ENCODE measurements around the gene CRISP3. TPM values are rescaled to one million over a fixed set of nuclear protein-coding genes. Genes with fewer than 3 reads are reported as not detected.

CRISP3 gene
- total and polyA plus RNA-seq, 9 of the 15 experiments (the other 6 are each of a cell fraction or from before 2014, with no cell fraction given): 0.21 to 2.0 (median 0.58) TPM

DNA sequence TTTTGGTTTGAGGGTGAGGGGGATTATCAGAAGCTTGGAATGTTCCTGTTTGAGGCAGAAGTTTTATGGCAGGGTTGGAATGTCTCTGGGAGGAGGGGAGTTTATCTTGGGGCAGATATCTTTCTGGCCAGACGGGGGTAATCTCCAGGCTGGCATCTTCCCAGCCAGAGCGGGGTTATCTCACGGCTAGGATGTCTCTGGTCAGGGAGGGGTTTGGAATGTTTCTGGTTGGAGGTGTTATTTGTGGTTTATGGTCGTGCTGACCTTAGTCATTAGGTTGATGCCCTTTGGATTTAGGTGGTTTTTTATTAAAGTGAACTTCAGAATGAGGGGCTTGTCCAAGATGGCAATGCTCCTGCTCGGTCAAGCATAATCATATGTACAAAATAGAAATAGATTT, 28.1 kb upstream of the CRISP3 start (continued):
- TF ChIP-seq, protein P1, sequence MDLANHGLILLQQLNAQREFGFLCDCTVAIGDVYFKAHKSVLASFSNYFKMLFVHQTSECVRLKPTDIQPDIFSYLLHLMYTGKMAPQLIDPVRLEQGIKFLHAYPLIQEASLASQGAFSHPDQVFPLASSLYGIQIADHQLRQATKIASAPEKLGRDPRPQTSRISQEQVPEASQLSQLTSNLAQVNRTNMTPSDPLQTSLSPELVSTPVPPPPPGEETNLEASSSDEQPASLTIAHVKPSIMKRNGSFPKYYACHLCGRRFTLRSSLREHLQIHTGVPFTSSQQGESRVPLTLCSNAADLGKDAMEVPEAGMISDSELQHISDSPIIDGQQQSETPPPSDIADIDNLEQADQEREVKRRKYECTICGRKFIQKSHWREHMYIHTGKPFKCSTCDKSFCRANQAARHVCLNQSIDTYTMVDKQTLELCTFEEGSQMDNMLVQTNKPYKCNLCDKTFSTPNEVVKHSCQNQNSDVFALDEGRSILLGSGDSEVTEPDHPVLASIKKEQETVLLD (IDR thresholded peaks at IDR 0.05): peak; percentile 56; the same call in 1 of the 2 replicates
- TF ChIP-seq PHB2 (IDR thresholded peaks at IDR 0.05; ENCODE audit: low read depth) (peak; percentile 52; the same call in 1 of the 2 replicates), SMARCE1 (IDR thresholded peaks at IDR 0.05) (peak; percentile 73), CBFA2T3 (IDR thresholded peaks at IDR 0.05) (peak; percentile 93), CC2D1A (IDR thresholded peaks at IDR 0.05) (peak; percentile 73; the same call in 1 of the 2 replicates), GATAD2B (IDR thresholded peaks at IDR 0.05; ENCODE audit: borderline replicate concordance) (0 out of 2 replicates have a peak, but pooled peaks have one; percentile 35), DACH1 (IDR thresholded peaks at IDR 0.05; ENCODE audit: partially characterized antibody) (peak; percentile 57), EHMT2 (IDR thresholded peaks at IDR 0.05) (0 out of 2 replicates have a peak, but pooled peaks have one; percentile 34), ARID1B (IDR thresholded peaks at IDR 0.05) (peak; percentile 92), CXXC5 (CRISPR knock-in tag; IDR thresholded peaks at IDR 0.05) (0 out of 2 replicates have a peak, but pooled peaks have one; percentile 17), POLR2AphosphoS5 (IDR thresholded peaks at IDR 0.05; ENCODE audit: control insufficient read depth, insufficient read depth, low read depth, low read length) (peak; percentile 65; the same call in 1 of the 2 replicates), TCF3 (CRISPR knock-in tag; IDR thresholded peaks at IDR 0.05) (peak; percentile 80), GATAD2A (IDR thresholded peaks at IDR 0.05) (0 out of 2 replicates have a peak, but pooled peaks have one; percentile 31), HDAC1 (IDR thresholded peaks at IDR 0.05) (peak in 1 of 2 experiments; percentile 69; a peak in 2 of 4 replicates), HDAC2 (IDR thresholded peaks at IDR 0.05) (peak; percentile 58; the same call in 1 of the 2 replicates), REST (IDR thresholded peaks at IDR 0.05; ENCODE audit: borderline replicate concordance) (peak; percentile 8; the same call in 1 of the 2 replicates), REST (CRISPR knock-in tag; IDR thresholded peaks at IDR 0.05; ENCODE audit: low read depth) (no peak), CBX3 (IDR thresholded peaks at IDR 0.05; ENCODE audit: borderline replicate concordance in 1 of 2, low read length in 2 of 2) (peak in 1 of 2 experiments; percentile 31; a peak in 1 of 3 replicates), EP400 (IDR thresholded peaks at IDR 0.05) (peak; percentile 19; the same call in 1 of the 2 replicates), NR0B1 (IDR thresholded peaks at IDR 0.05; ENCODE audit: partially characterized antibody) (no peak), ARHGAP35 (IDR thresholded peaks at IDR 0.05; ENCODE audit: partially characterized antibody) (no peak)

All from K562 (cell line).